HepG2 (cell line): ENCODE measurements around the gene ZNF554. TPM values are rescaled to one million over a fixed set of nuclear protein-coding genes. Genes with fewer than 3 reads are reported as not detected.

Experiments used
- ARID4A ChIP-seq: sonication (generic); formaldehyde crosslinking; IDR thresholded peaks from 2 replicates; pipeline ENCODE4 v1.5.0; 2020; ENCODE audit warnings: mild to moderate bottlenecking, missing genetic modification reagents, borderline replicate concordance
- ATF3 ChIP-seq: sonication (generic); formaldehyde crosslinking; IDR thresholded peaks from 2 replicates; pipeline ENCODE4 v1.4.0; 2020; ENCODE audit warnings: missing genetic modification reagents
- CHD4 ChIP-seq: fragments of 200-600 bp; sonication (generic); IDR thresholded peaks from 2 replicates; pipeline ENCODE4 v1.7.0; 2017; ENCODE audit warnings: mild to moderate bottlenecking, low read length, borderline replicate concordance
- FOSL2 ChIP-seq: sonication (generic); formaldehyde crosslinking; IDR thresholded peaks from 2 replicates; pipeline ENCODE4 v1.4.0; 2020; ENCODE audit warnings: missing genetic modification reagents
- FOXK2 ChIP-seq: fragments of 450-650 bp; IDR thresholded peaks from 2 replicates; pipeline ENCODE4 v1.6.1; 2016
- FOXP4 ChIP-seq: sonication (generic); formaldehyde crosslinking; IDR thresholded peaks from 2 replicates; pipeline ENCODE4 v1.4.0; 2020; ENCODE audit warnings: missing genetic modification reagents
- GTF3A ChIP-seq: sonication (generic); formaldehyde crosslinking; conservative IDR thresholded peaks from 2 replicates; pipeline ENCODE4 v1.4.0; 2020; ENCODE audit warnings: mild to moderate bottlenecking, missing genetic modification reagents
- GZF1 ChIP-seq: sonication (generic); formaldehyde crosslinking; IDR thresholded peaks from 2 replicates; pipeline ENCODE4 v1.5.1; 2020; ENCODE audit warnings: mild to moderate bottlenecking, missing genetic modification reagents
- HOXA3 ChIP-seq: sonication (generic); formaldehyde crosslinking; IDR thresholded peaks from 2 replicates; pipeline ENCODE4 v1.5.0; 2020; ENCODE audit warnings: missing genetic modification reagents
- KDM6A ChIP-seq: IDR thresholded peaks from 2 replicates; pipeline ENCODE4 v1.6.1; 2016; ENCODE audit warnings: low read depth
- KMT2B ChIP-seq: IDR thresholded peaks from 2 replicates; pipeline ENCODE4 v1.6.1; 2016; ENCODE audit warnings: missing genetic modification reagents, missing compliant biosample characterization
- MEF2D ChIP-seq: sonication (generic); formaldehyde crosslinking; IDR thresholded peaks from 2 replicates; pipeline ENCODE4 v1.5.1; 2020; ENCODE audit warnings: mild to moderate bottlenecking, missing genetic modification reagents
- PHF20 ChIP-seq: sonication (generic); formaldehyde crosslinking; IDR thresholded peaks from 2 replicates; pipeline ENCODE4 v1.5.0; 2020; ENCODE audit warnings: mild to moderate bottlenecking, missing genetic modification reagents
- PLRG1 ChIP-seq: fragments of 450-650 bp; conservative IDR thresholded peaks from 2 replicates; pipeline ENCODE4 v1.6.1; 2016
- RFX5 ChIP-seq: IDR thresholded peaks from 2 replicates; pipeline ENCODE4 v1.6.1; 2011; ENCODE audit warnings: low read depth, low read length, improper control_type of control experiment
- STAG1 ChIP-seq: sonication (generic); formaldehyde crosslinking; IDR thresholded peaks from 2 replicates; pipeline ENCODE4 v1.4.0; 2020; ENCODE audit warnings: missing genetic modification reagents
- ZBTB25 ChIP-seq: IDR thresholded peaks from 2 replicates; pipeline ENCODE4 v1.6.1; 2018; ENCODE audit warnings: missing genetic modification reagents
- ZFY ChIP-seq: sonication (generic); formaldehyde crosslinking; IDR thresholded peaks from 2 replicates; pipeline ENCODE4 v1.4.0; 2020; ENCODE audit warnings: missing genetic modification reagents
- ZMYM3 ChIP-seq: sonication (generic); formaldehyde crosslinking; IDR thresholded peaks from 2 replicates; pipeline ENCODE4 v1.5.1; 2020; ENCODE audit warnings: mild to moderate bottlenecking, missing genetic modification reagents
- ZNF143 ChIP-seq: sonication (generic); formaldehyde crosslinking; IDR thresholded peaks from 2 replicates; pipeline ENCODE4 v1.4.0; 2020; ENCODE audit warnings: missing genetic modification reagents
- ZNF230 ChIP-seq: sonication (generic); formaldehyde crosslinking; IDR thresholded peaks from 2 replicates; pipeline ENCODE4 v1.4.0; 2020; ENCODE audit warnings: mild to moderate bottlenecking, missing genetic modification reagents
- ZNF550 ChIP-seq: sonication (generic); formaldehyde crosslinking; IDR thresholded peaks from 2 replicates; pipeline ENCODE4 v1.4.0; 2020; ENCODE audit warnings: mild to moderate bottlenecking, missing genetic modification reagents, borderline replicate concordance
- ZNF781 ChIP-seq: sonication (generic); formaldehyde crosslinking; IDR thresholded peaks from 2 replicates; pipeline ENCODE4 v1.5.1; 2020; ENCODE audit warnings: borderline replicate concordance, mild to moderate bottlenecking, missing genetic modification reagents; ENCODE audit errors: not compliant biosample characterization
- ZNF792 ChIP-seq: IDR thresholded peaks from 2 replicates; pipeline ENCODE4 v1.6.1; 2016
- polyA plus RNA-seq, 8 experiments: library from polyadenylated mRNA; depleted of rRNA in 3 of 8; stranded (reverse) in 7 of 8; unstranded in 1 of 8; fragments of >200 nt; fragmentation: Illumina TruSeq in 4 of 8; extraction: Trizol in 4 of 8; gene quantifications; 2 replicates each; pipeline versions ENCODE4 v1.2.1 to v1.2.3, GENCODE V29; 2011 to 2016; ENCODE audit warnings: low read depth in 4 of 8, missing spikeins in 1 of 8, mixed read lengths in 1 of 8; ENCODE audit not compliant: insufficient read depth in 1 of 8
- total RNA-seq, 5 experiments: library from RNA; depleted of rRNA; stranded (reverse); fragments of >200 nt; fragmentation: Illumina TruSeq; extraction: Trizol; gene quantifications; 2 replicates each; pipeline ENCODE4 v1.2.3, GENCODE V29; 2016; ENCODE audit warnings: low read depth in 1 of 5

Gene ZNF554
- total and polyA plus RNA-seq, 2 of the 13 experiments (the other 11 are each of a cell fraction or from before 2014, with no cell fraction given): 2.2 to 2.7 TPM

- TF ChIP-seq ZBTB25: no peak
- peak; percentile 48; the same call in 1 of the 2 replicates for TF ChIP-seq ARID4A
- no peak for TF ChIP-seq ZNF781 (CRISPR knock-in tag)
- no peak for TF ChIP-seq MEF2D
- peak; percentile 46; the same call in 1 of the 2 replicates for TF ChIP-seq ZFY (CRISPR knock-in tag)
- no peak for TF ChIP-seq PLRG1
- no peak for TF ChIP-seq ZNF550
- peak; percentile 23; the same call in 1 of the 2 replicates for TF ChIP-seq ZNF143 (CRISPR knock-in tag)
- peak; percentile 72; the same call in 1 of the 2 replicates for TF ChIP-seq HOXA3 (CRISPR knock-in tag)
- TF ChIP-seq STAG1: no peak
- TF ChIP-seq FOXK2: peak; percentile 6; the same call in 1 of the 2 replicates
- TF ChIP-seq PHF20 (CRISPR knock-in tag): peak; percentile 55; the same call in 1 of the 2 replicates
- no peak for TF ChIP-seq FOXP4 (CRISPR knock-in tag)
- peak; percentile 73 for TF ChIP-seq FOSL2 (CRISPR knock-in tag)
- TF ChIP-seq KMT2B (CRISPR knock-in tag): 0 out of 2 replicates have a peak, but pooled peaks have one; percentile 28
- TF ChIP-seq ZNF230: no peak
- no peak for TF ChIP-seq KDM6A (CRISPR knock-in tag)
- 0 out of 2 replicates have a peak, but pooled peaks have one; percentile 41 for TF ChIP-seq RFX5
- no peak for TF ChIP-seq GTF3A (CRISPR knock-in tag)
- no peak for TF ChIP-seq ZNF792
- peak; percentile 87 for TF ChIP-seq ATF3
- TF ChIP-seq GZF1 (CRISPR knock-in tag): no peak
- 0 out of 2 replicates have a peak, but pooled peaks have one; percentile 77 for TF ChIP-seq CHD4
- peak; percentile 97 for TF ChIP-seq ZMYM3 (CRISPR knock-in tag)
These were observed 43.9 kb upstream of the ZNF554 start (continued) for GRCh38 chr19:2775556-2776430.
